HEK293T (cell line): Measurements from ENCODE around the gene MOB4.
A peak's percentile ranks its signal among the peaks of the same experiment; 100 is the strongest.
"Not testable (repeated sequence)": the region's sequence is repeated elsewhere in the genome, so short reads cannot be mapped to it uniquely, and the experiment has no call there.

ENCODE experiments used
- CTCF ChIA-PET: fragments of 350-600 bp; formaldehyde crosslinking; extraction: SDS; loops from one replicate; lab custom pipeline; 2021; ENCODE audit warnings: antibody characterized with exemption, inconsistent platforms; lab: Yijun Ruan, JAX
- POLR2A ChIA-PET: fragments of 350-600 bp; formaldehyde crosslinking; extraction: SDS; loops from one replicate; lab custom pipeline; 2020; ENCODE audit warnings: antibody characterized with exemption, inconsistent platforms; lab: Yijun Ruan, JAX
- DNase-seq: peaks from one replicate; pipeline ENCODE4 v3.0.0; 2012; ENCODE audit warnings: mixed read lengths; ENCODE audit errors: extremely low spot score
- ARNT ChIP-seq: fragments of 450-650 bp; IDR thresholded peaks from 2 replicates; pipeline ENCODE4 v1.6.1; 2017; ENCODE audit warnings: mild to moderate bottlenecking
- BHLHE40 ChIP-seq: fragments of 450-650 bp; IDR thresholded peaks from 2 replicates; pipeline ENCODE4 v1.6.1; 2016; ENCODE audit warnings: mild to moderate bottlenecking, moderate library complexity, borderline replicate concordance
- CTBP1 ChIP-seq: fragments of 450-650 bp; IDR thresholded peaks from 2 replicates; pipeline ENCODE4 v1.6.1; 2016; ENCODE audit warnings: borderline replicate concordance
- ELF4 ChIP-seq: fragments of 450-650 bp; IDR thresholded peaks from 2 replicates; pipeline ENCODE4 v1.6.1; 2017; ENCODE audit warnings: antibody characterized with exemption
- FOXA1 ChIP-seq: fragments of 450-650 bp; IDR thresholded peaks from 2 replicates; pipeline ENCODE4 v1.6.1; 2016; ENCODE audit warnings: mild to moderate bottlenecking
- FOXK2 ChIP-seq: fragments of 450-650 bp; IDR thresholded peaks from 2 replicates; pipeline ENCODE4 v1.6.1; 2016; ENCODE audit warnings: mild to moderate bottlenecking
- FOXM1 ChIP-seq: fragments of 450-650 bp; IDR thresholded peaks from 2 replicates; pipeline ENCODE4 v1.6.1; 2017; ENCODE audit warnings: mild to moderate bottlenecking, borderline replicate concordance
- HDGF ChIP-seq: fragments of 450-650 bp; IDR thresholded peaks from 2 replicates; pipeline ENCODE4 v1.6.1; 2017; ENCODE audit warnings: antibody characterized with exemption, borderline replicate concordance
- L3MBTL2 ChIP-seq: fragments of 450-650 bp; conservative IDR thresholded peaks from 2 replicates; pipeline ENCODE4 v1.6.1; 2016; ENCODE audit warnings: mild to moderate bottlenecking
- LEF1 ChIP-seq: fragments of 450-650 bp; IDR thresholded peaks from 2 replicates; pipeline ENCODE4 v1.6.1; 2017; ENCODE audit warnings: mild to moderate bottlenecking, borderline replicate concordance
- NFRKB ChIP-seq: fragments of 450-650 bp; IDR thresholded peaks from 2 replicates; pipeline ENCODE4 v1.6.1; 2016; ENCODE audit warnings: mild to moderate bottlenecking, moderate library complexity
- SP1 ChIP-seq: fragments of 450-650 bp; IDR thresholded peaks from 2 replicates; pipeline ENCODE4 v1.6.1; 2017
- SUZ12 ChIP-seq: fragments of 450-650 bp; IDR thresholded peaks from 2 replicates; pipeline ENCODE4 v1.6.1; 2016; ENCODE audit warnings: mild to moderate bottlenecking
- TARDBP ChIP-seq: fragments of 450-650 bp; IDR thresholded peaks from 2 replicates; pipeline ENCODE4 v1.6.1; 2016
- ZNF384 ChIP-seq: fragments of 450-650 bp; IDR thresholded peaks from 2 replicates; pipeline ENCODE4 v1.6.1; 2016
- TF ChIP-seq, protein P1 (sequence below): fragments of 450-650 bp; IDR thresholded peaks from 2 replicates; pipeline ENCODE4 v1.6.1; 2016

Gene MOB4

DNA sequence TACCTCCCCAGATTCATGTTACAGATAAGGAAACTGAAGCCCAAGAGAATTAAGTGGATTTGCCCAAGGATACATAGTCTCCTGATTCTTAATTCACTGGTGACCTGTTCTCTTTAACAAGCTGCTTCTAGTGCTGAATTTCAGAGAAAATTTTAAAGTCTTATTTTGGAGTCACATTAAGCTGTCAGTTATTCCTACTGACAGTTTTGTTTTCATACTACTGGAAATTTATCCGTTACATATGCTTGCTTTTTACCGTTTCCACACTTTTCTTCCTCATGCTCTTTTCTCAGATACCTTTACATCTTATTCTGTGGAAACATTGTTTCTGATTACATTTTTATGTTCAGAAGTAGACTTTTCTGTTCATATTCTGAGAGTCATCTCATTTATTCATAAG lies 1.3 kb downstream of the MOB4 start:
- DNase-seq, result no peak
- POLR2A ChIA-PET, result interaction anchor here (2.6 to 6.2 kb wide), 3 partner anchors 12 to 188 kb away, joined by 12 to 52 read pairs (median 17); partner anchors contain the start of genes HSPD1, HSPE1 and MARS2
- CTCF ChIA-PET, result interaction anchor here (0.6 kb wide), 1 partner anchor 13 kb away, joined by 4 read pairs; no protein-coding TSS in a partner anchor
- TF ChIP-seq, protein P1, sequence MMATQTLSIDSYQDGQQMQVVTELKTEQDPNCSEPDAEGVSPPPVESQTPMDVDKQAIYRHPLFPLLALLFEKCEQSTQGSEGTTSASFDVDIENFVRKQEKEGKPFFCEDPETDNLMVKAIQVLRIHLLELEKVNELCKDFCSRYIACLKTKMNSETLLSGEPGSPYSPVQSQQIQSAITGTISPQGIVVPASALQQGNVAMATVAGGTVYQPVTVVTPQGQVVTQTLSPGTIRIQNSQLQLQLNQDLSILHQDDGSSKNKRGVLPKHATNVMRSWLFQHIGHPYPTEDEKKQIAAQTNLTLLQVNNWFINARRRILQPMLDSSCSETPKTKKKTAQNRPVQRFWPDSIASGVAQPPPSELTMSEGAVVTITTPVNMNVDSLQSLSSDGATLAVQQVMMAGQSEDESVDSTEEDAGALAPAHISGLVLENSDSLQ, result peak; percentile 87
- no peak for TF ChIP-seq SP1

DNA sequence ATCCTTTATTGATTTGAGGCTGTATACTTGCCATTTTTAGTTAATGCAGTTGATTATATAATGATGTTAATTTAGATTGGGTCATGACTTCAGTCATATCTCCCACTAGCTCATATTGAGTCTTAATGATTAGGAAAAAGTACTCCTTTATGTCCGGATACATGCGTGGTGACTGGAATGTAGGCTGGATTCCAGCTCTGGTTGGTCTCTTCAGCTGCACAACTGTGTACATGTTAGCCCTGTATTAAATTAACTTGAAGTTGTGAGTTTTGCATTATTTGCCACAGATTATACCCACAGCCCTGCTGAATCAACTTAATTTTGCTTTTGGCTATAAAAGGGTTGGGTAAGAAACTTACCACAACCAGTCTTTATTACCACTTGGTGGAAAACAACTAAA lies 22.5 kb downstream of the MOB4 start:
- ChIA-PET CTCF (no interaction called here), POLR2A (no interaction called here)
- no peak for DNase-seq
- no peak for TF ChIP-seq ARNT
- no peak for TF ChIP-seq ZNF384
- TF ChIP-seq FOXK2, result no peak
- TF ChIP-seq ELF4, result no peak
- no peak for TF ChIP-seq FOXA1
- TF ChIP-seq SP1, result no peak
- no peak for TF ChIP-seq HDGF
- TF ChIP-seq FOXM1, result no peak
- TF ChIP-seq TARDBP, result no peak
- TF ChIP-seq SUZ12, result no peak
- TF ChIP-seq, protein P1, result no peak
- TF ChIP-seq LEF1, result no peak
- no peak for TF ChIP-seq NFRKB
- TF ChIP-seq L3MBTL2, result no peak
- TF ChIP-seq CTBP1, result no peak
- no peak for TF ChIP-seq BHLHE40

DNA sequence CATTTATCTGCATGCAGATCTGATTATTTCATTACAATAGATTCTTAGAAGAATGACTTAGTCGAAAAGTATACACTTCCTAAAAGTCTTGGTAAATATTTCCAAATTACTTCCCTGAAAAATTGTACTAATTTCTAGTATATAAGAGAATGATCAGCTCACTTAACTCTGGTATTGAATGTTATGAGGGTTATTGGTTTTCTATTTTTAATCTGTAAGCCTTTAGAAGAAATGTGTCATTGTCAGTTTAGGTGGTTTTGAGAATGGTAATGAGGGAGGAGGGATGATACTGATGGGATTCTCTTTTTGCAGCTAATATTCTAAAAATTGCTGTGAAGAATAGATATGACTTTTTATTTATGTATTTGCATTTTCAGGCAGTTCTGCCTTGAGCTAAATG lies 23.9 kb downstream of the MOB4 start:
- CTCF ChIA-PET, result interaction anchor here (0.5 to 0.8 kb wide), 2 partner anchors 114 to 167 kb away, joined by 3 read pairs; no protein-coding TSS in a partner anchor

DNA sequence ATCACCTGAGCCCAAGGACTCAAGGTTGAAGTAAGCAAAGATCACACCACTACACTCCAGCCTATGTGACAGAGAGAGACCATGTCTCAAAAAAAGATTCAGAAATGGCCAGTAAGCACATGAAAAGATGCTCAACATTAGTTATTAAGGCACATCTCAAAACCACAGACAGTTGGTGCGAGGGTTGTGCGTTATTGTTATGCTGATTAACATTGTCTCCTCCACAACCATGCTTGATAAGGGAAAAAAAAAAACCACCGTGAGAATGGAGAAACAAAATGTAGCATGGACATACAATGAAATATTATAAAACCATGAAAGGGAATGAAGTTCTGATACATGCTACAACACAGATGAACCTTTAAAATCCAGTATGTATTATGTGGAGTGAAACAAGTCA lies 27.3 kb downstream of the MOB4 start:
- ChIA-PET CTCF (no interaction called here), POLR2A (no interaction called here)
- DNase-seq, result no peak
- TF ChIP-seq HDGF, result no peak
- no peak for TF ChIP-seq FOXM1
- no peak for TF ChIP-seq SUZ12
- TF ChIP-seq ARNT, result no peak
- no peak for TF ChIP-seq FOXA1
- no peak for TF ChIP-seq SP1
- TF ChIP-seq ELF4, result no peak
- no peak for TF ChIP-seq L3MBTL2
- TF ChIP-seq CTBP1, result no peak
- TF ChIP-seq TARDBP, result no peak
- TF ChIP-seq, protein P1, result no peak
- TF ChIP-seq BHLHE40, result no peak
- TF ChIP-seq NFRKB, result no peak
- TF ChIP-seq ZNF384, result no peak

More for the DNA sequence above, 23.9 kb downstream of the MOB4 start:
- POLR2A ChIA-PET, result no interaction called here
- TF ChIP-seq TARDBP (no peak), FOXK2 (no peak), SUZ12 (no peak), ZNF384 (no peak), FOXM1 (no peak), LEF1 (no peak), ARNT (no peak), L3MBTL2 (no peak), CTBP1 (no peak), BHLHE40 (no peak)
- no peak for DNase-seq

DNA sequence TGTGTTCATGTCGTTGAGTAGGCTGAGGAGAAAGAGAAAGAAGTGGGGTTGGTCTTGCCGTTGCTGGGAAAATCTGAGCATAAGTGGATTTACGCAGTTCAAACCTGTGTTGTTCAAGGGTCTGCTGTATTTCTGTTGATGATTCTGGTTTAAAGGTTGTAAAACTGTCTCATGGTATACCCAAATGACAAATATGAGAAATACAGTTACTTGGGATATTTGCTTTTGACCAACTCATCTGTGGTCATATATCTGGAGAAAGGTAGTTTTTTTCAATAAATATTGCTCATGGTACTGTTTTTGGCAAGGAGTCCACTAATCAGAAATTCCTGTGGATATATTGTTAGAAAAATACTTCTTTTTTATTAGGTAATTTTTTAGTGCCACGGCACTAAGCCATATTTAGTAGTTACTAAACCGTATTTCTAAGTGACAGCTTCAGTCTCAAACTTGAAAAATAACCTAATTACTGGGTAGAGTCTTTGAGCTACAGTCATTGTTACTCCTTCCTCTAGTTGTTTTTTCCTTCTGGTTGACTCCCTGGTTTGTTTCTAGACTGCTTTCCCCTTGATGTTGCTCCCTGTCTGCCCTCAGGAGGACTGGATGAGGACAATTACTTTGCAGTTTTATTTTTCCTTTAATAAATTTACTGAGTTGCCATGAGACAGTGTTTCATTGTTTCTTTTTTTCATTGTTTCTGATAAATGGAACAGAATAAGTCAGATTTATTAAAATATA lies 31.5 kb downstream of the MOB4 start:
- ChIA-PET CTCF (interaction anchor here (0.5 kb wide), 1 partner anchor 73 kb away, joined by 4 read pairs; no protein-coding TSS in a partner anchor), POLR2A (no interaction called here)
- no peak for DNase-seq
- TF ChIP-seq, protein P1, result peak; percentile 39; the same call in 1 of the 2 replicates
- no peak for TF ChIP-seq HDGF

DNA sequence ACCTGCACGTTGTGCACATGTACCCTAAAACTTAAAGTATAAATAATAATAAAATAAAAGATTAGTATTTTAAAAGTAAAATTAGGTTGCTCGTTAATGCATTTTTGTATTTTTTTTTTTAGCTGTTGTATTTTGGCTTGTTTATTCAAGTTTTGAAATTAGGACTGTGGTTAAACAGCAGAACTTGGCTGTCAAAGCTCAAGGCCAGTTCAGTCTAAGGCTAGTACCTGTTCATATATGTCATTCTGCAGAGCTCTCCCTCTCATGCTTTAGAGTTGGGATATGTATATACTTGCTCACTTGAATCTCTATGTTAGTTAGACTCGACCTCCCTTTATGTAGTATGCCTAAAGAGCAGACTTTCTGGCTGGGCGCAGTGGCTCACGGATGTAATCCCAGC lies 32.7 kb downstream of the MOB4 start:
- DNase-seq, result no peak
- POLR2A ChIA-PET, result no interaction called here
- CTCF ChIA-PET, result no interaction called here
- no peak for TF ChIP-seq LEF1
- no peak for TF ChIP-seq FOXM1

DNA sequence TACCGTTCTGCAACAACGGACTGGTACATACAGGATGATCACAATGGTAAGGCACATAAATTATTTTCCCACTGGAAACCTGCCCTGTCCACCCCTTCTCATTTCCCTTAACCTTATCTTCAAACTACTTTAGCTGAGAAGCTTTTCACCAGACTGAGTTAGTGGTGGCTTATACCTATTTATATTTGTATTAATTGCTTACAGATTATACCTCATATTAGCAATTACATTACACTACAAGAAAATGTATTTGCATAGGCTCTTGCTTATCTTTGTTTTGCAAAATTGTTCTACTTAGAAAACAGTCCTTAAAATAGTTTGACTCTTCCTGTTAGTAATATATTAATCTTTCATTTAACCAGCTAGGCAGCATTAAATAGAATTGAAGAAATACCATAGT lies 35.4 kb downstream of the MOB4 start:
- DNase-seq, POLR2A ChIA-PET, CTCF ChIA-PET: not testable (repeated sequence)
